K562 treated with DMSO at 1 percent for 4 hours (cell line): ENCODE results near the gene SPHK2. TPM values are rescaled to one million over a fixed set of nuclear protein-coding genes. Genes with fewer than 3 reads are reported as not detected.

Source experiments
- total RNA-seq: library from RNA; unstranded; fragments of 300-600 nt; gene quantifications from 2 replicates; pipeline ENCODE4 v1.2.3, GENCODE V29; 2022; ENCODE audit not compliant: insufficient read depth

Gene SPHK2
- 3.9 and 7.1 TPM in 2 replicates for total RNA-seq

GRCh38 chr19:48618916-48619691, at the start of gene SPHK2, which contains the start of gene RPL18:
Gene SPHK2, plus strand, starts transcription at chr19:48619506. Its CDS starts 1,009 bp downstream, at chr19:48620515.
Gene RPL18, minus strand, starts transcription at chr19:48619178. Its CDS starts 35 bp downstream, at chr19:48619143.

GRCh38 chr19:48606463-48607358, 12.6 kb upstream of the SPHK2 start, which contains the start of gene SPACA4:
Gene SPACA4, plus strand, starts transcription at chr19:48606742. Its CDS starts 237 bp downstream, at chr19:48606979.

GRCh38 chr19:48614436-48615230, 4.7 kb upstream of the SPHK2 start, which contains the start of gene FAM83E:
Gene FAM83E, minus strand, starts transcription at chr19:48615076. Its CDS starts 1,704 bp downstream, at chr19:48613372.

GRCh38 chr19:48636859-48637448, 17.6 kb downstream of the SPHK2 start, which contains the start of gene DBP:
Gene DBP, minus strand, starts transcription at chr19:48637379. Its CDS starts 385 bp downstream, at chr19:48636994.

GRCh38 chr19:48646001-48646721, 26.9 kb downstream of the SPHK2 start, which contains the start of gene CA11:
Gene CA11, minus strand, starts transcription at chr19:48646187. Its CDS starts 555 bp downstream, at chr19:48645632.

GRCh38 chr19:48672994-48673393, 53.7 kb downstream of the SPHK2 start, which contains the start of gene NTN5:
Gene NTN5, minus strand, starts transcription at chr19:48673017. Its CDS starts 2,031 bp downstream, at chr19:48670986.

Other genes starting within 250 kb of the SPHK2 start
- gene KDELR1, start 228.0 kb upstream of the SPHK2 start, total RNA-seq = 186 and 205 TPM in 2 replicates
- 16.0 and 21.6 TPM in 2 replicates for gene GRIN2D, start 225.8 kb upstream of the SPHK2 start, total RNA-seq
- 15.5 and 16.7 TPM in 2 replicates for gene GRWD1, start 173.5 kb upstream of the SPHK2 start, total RNA-seq
- 2.5 and 3.5 TPM in 2 replicates for gene KCNJ14, start 163.9 kb upstream of the SPHK2 start, total RNA-seq
- gene CYTH2, start 150.1 kb upstream of the SPHK2 start, total RNA-seq = 33.0 and 35.3 TPM in 2 replicates
- gene LMTK3, start 107.7 kb upstream of the SPHK2 start, total RNA-seq = 7.2 and 8.2 TPM in 2 replicates
- 1.7 and 1.9 TPM in 2 replicates for gene SULT2B1, start 67.3 kb upstream of the SPHK2 start, total RNA-seq
- gene SPACA4, start 12.8 kb upstream of the SPHK2 start, total RNA-seq = not detected in 2 replicates
- gene FAM83E, start 4.4 kb upstream of the SPHK2 start, total RNA-seq = 1.7 and 2.8 TPM in 2 replicates
- 5,295 and 5,517 TPM in 2 replicates for gene RPL18, start 328 bp upstream of the SPHK2 start, total RNA-seq
- gene DBP, start 17.9 kb downstream of the SPHK2 start, total RNA-seq = 18.9 and 23.5 TPM in 2 replicates
- 10.3 and 27.1 TPM in 2 replicates for gene CA11, start 26.7 kb downstream of the SPHK2 start, total RNA-seq
- gene NTN5, start 53.5 kb downstream of the SPHK2 start, total RNA-seq = 0.33 TPM in 1 of 2 replicates, not detected in the other
- gene FUT2, start 76.5 kb downstream of the SPHK2 start, total RNA-seq = not detected in 2 replicates
- 0.73 TPM in 1 of 2 replicates, not detected in the other for gene MAMSTR, start 100.2 kb downstream of the SPHK2 start, total RNA-seq
- gene RASIP1, start 121.1 kb downstream of the SPHK2 start, total RNA-seq = 6.5 and 7.8 TPM in 2 replicates
- 0.50 TPM in 1 of 2 replicates, not detected in the other for gene IZUMO1, start 127.4 kb downstream of the SPHK2 start, total RNA-seq
- 4.8 and 13.9 TPM in 2 replicates for gene FUT1, start 133.1 kb downstream of the SPHK2 start, total RNA-seq
- not detected in 2 replicates for gene FGF21, start 136.0 kb downstream of the SPHK2 start, total RNA-seq
- gene BCAT2, start 191.5 kb downstream of the SPHK2 start, total RNA-seq = 68.9 and 69.1 TPM in 2 replicates
- gene HSD17B14, start 217.0 kb downstream of the SPHK2 start, total RNA-seq = not detected in 2 replicates
- gene PLEKHA4, start 249.1 kb downstream of the SPHK2 start, total RNA-seq = 17.1 and 25.9 TPM in 2 replicates